Measurements from ENCODE around the gene RTL10.

DNA sequence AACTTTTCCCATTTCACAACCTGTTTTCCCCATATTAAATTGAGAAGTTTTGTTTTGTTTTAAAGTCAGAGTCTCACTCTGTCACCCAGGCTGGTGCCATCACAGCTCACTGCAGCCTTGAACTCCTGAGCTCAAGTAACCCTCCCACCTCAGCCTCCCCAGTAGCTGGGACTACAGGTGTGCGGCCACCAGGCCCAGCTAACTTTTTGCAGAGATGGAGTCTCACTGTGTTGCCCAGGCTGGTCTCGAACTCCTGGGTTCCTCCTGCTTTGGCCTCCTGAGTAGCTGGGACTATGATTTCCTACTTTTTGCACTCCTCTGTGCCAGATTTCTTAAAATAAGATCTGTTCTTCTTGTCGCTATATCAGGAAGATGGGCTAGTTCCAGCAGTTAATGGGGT, 44.9 kb downstream of the RTL10 start:
- TF ChIP-seq EZH2 (optimal IDR thresholded peaks at IDR 0.05; ENCODE audit: low read depth, low read length) (no peak), CTCF (IDR thresholded peaks at IDR 0.05; ENCODE audit: low read length) (no peak)

Data from MM.1S (cell line).